NT2/D1 (cell line): ENCODE measurements around the gene SLC35F3.

Experiments
- SUZ12 ChIP-seq: IDR thresholded peaks from 2 replicates; pipeline ENCODE4 v1.6.1; 2011; ENCODE audit not compliant: insufficient read length, insufficient read depth; ENCODE audit errors: extremely low read depth
- YY1 ChIP-seq: IDR thresholded peaks from 2 replicates; pipeline ENCODE4 v1.6.1; 2011; ENCODE audit not compliant: insufficient read length, insufficient read depth
- ZNF274 ChIP-seq: IDR thresholded peaks from 2 replicates; pipeline ENCODE4 v1.6.1; 2011; ENCODE audit warnings: mild to moderate bottlenecking, low read depth, low read length

- TF ChIP-seq ZNF274 = no peak
- TF ChIP-seq SUZ12 = no peak
- TF ChIP-seq YY1 = no peak
Measured at GRCh38 chr1:233933339-233933738, 28.9 kb downstream of the SLC35F3 start.
